B cell (primary cell): ENCODE measurements around the gene HOXC4.

Experiments used
- EZH2 ChIP-seq: IDR thresholded peaks from 2 replicates; pipeline ENCODE4 v1.6.1; 2012; ENCODE audit warnings: borderline replicate concordance, low read depth, mild to moderate bottlenecking, moderate library complexity, low read length; ENCODE audit not compliant: insufficient read depth, poor library complexity, severe bottlenecking
- TF ChIP-seq, protein P1 (sequence below): fragments of 200-600 bp; IDR thresholded peaks from one replicate; pipeline ENCODE4 v1.8.0; 2022; ENCODE audit warnings: antibody characterized with exemption, mild to moderate bottlenecking

DNA sequence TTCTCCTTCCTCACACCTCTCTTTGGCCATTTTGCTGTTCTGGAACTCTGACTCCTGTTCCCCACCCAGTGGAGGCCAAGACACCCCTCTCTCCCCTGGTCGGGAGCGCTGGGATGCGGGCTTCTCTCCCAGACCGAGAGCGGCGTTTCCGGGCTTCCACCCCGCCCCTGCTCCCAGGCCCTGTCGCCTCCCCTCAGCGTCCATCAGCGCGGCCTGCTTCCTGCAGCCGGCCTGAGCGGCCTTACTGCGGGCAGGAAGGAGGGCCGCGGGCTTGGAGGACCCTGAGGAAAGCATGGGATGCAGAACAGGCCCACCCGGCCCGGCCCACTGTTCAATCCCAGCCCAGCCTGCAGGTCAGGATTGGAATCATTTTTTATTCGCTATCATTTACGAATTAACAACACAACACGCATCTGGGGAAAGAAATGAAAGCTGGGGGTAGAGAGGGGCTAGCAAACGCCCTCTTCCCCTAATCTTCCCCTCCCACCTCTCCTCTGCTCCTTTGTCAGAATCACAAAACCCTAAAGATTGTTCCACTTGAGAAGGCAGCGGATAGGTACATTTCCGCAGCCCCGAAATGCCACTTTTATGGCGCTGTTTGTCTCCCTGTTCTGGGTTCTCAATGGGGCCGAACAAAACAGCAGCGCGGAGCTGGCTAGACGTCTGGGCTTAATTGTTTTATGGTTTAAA is 48.6 kb upstream of the HOXC4 start:
- TF ChIP-seq, protein P1, sequence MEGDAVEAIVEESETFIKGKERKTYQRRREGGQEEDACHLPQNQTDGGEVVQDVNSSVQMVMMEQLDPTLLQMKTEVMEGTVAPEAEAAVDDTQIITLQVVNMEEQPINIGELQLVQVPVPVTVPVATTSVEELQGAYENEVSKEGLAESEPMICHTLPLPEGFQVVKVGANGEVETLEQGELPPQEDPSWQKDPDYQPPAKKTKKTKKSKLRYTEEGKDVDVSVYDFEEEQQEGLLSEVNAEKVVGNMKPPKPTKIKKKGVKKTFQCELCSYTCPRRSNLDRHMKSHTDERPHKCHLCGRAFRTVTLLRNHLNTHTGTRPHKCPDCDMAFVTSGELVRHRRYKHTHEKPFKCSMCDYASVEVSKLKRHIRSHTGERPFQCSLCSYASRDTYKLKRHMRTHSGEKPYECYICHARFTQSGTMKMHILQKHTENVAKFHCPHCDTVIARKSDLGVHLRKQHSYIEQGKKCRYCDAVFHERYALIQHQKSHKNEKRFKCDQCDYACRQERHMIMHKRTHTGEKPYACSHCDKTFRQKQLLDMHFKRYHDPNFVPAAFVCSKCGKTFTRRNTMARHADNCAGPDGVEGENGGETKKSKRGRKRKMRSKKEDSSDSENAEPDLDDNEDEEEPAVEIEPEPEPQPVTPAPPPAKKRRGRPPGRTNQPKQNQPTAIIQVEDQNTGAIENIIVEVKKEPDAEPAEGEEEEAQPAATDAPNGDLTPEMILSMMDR: no peak
- no peak for TF ChIP-seq EZH2
